PC-9 (cell line): Measurements from ENCODE around the gene SLC1A3. TPM values are rescaled to one million over a fixed set of nuclear protein-coding genes. Genes with fewer than 3 reads are reported as not detected.

Experiments
- BruUV-seq: library from RNA; stranded (reverse); fragments of 400-500 nt; replicated peaks from 2 replicates; lab custom pipeline; 2021; lab: Mats Ljungman, UMichigan
- CTCF ChIA-PET: fragments of 300-600 bp; sonication (Branson Sonifier 250); formaldehyde crosslinking; loops from one replicate; lab custom pipeline; 2022; ENCODE audit warnings: antibody characterized with exemption; lab: Charles Lee
- POLR2A ChIA-PET: fragments of 300-600 bp; sonication (Branson Sonifier 250); formaldehyde crosslinking; loops from one replicate; lab custom pipeline; 2022; ENCODE audit warnings: antibody characterized with exemption; ENCODE audit not compliant: unreplicated experiment; lab: Charles Lee
- DNase-seq, 2 experiments: peaks; one replicate each; pipeline versions ENCODE4 v3.0.0 to v3.0.0-alpha.2; 2015 to 2022; ENCODE audit warnings: mixed read lengths in 1 of 2
- H2AFZ ChIP-seq: fragments of 200-600 bp; sonication (generic); 2 replicates; pipeline ENCODE4 v1.8.1; 2017; ENCODE audit warnings: antibody characterized with exemption
- H3F3A ChIP-seq: fragments of 200-600 bp; sonication (generic); 2 replicates; pipeline ENCODE4 v1.8.1; 2017; ENCODE audit warnings: antibody characterized with exemption, mild to moderate bottlenecking, low read depth; ENCODE audit not compliant: insufficient read depth
- H3K27ac ChIP-seq: fragments of 200-600 bp; sonication (generic); 2 replicates; pipeline ENCODE4 v1.6.1; 2016; ENCODE audit warnings: mixed run types
- H3K27me3 ChIP-seq: fragments of 200-600 bp; sonication (generic); 2 replicates; pipeline ENCODE4 v1.6.1; 2016; ENCODE audit warnings: low read depth, mixed run types; ENCODE audit not compliant: insufficient read depth
- H3K36me3 ChIP-seq: fragments of 200-600 bp; sonication (generic); 2 replicates; pipeline ENCODE4 v1.6.1; 2016; ENCODE audit warnings: low read depth, mixed run types
- H3K4me1 ChIP-seq: fragments of 200-600 bp; sonication (generic); replicated peaks from 2 replicates; pipeline ENCODE4 v1.6.1; 2016; ENCODE audit warnings: mixed run types; ENCODE audit not compliant: insufficient read depth
- H3K4me2 ChIP-seq: fragments of 200-600 bp; sonication (generic); 2 replicates; pipeline ENCODE4 v1.6.1; 2017; ENCODE audit warnings: mixed run types
- H3K4me3 ChIP-seq: fragments of 200-600 bp; sonication (generic); 2 replicates; pipeline ENCODE4 v1.6.1; 2016; ENCODE audit warnings: mixed run types
- H3K79me2 ChIP-seq: fragments of 200-600 bp; sonication (generic); 2 replicates; pipeline ENCODE4 v1.6.1; 2017; ENCODE audit warnings: low read depth, mixed run types
- H3K9me2 ChIP-seq: fragments of 200-600 bp; sonication (generic); 2 replicates; pipeline ENCODE4 v1.8.1; 2017; ENCODE audit warnings: mild to moderate bottlenecking; ENCODE audit not compliant: insufficient read depth
- H3K9me3 ChIP-seq: fragments of 200-600 bp; sonication (generic); 2 replicates; pipeline ENCODE4 v1.8.1; 2016; ENCODE audit warnings: low read depth; ENCODE audit not compliant: insufficient read depth
- H4K20me1 ChIP-seq: fragments of 200-600 bp; sonication (generic); 2 replicates; pipeline ENCODE4 v1.8.1; 2017; ENCODE audit not compliant: insufficient read depth
- CTCF ChIP-seq: fragments of 200-600 bp; sonication (generic); conservative IDR thresholded peaks from 2 replicates; pipeline ENCODE4 v1.6.1; 2017; ENCODE audit warnings: mixed run types, antibody characterized with exemption, mild to moderate bottlenecking, moderate library complexity
- EZH2 ChIP-seq: fragments of 200-600 bp; sonication (generic); IDR thresholded peaks from 2 replicates; pipeline ENCODE4 v1.8.0; 2017; ENCODE audit warnings: antibody characterized with exemption, low read depth
- intact Hi-C: fragments of 100-400 bp; cut with micrococcal nuclease; formaldehyde crosslinking; loops from one replicate; pipeline ENCODE4 v1.10.0; 2022; ENCODE audit not compliant: unreplicated experiment
- total RNA-seq: library from RNA; stranded (reverse); gene quantifications from 2 replicates; pipeline ENCODE4 v1.2.3, GENCODE V29; 2021

Gene SLC1A3
- total RNA-seq, 1 experiment from 2014 or later: 0.24 TPM

GRCh38 chr5:36630201-36631145 is 24.1 kb downstream of the SLC1A3 start:
- H3K4me3 ChIP-seq: no peak overlapping the region
- CTCF ChIA-PET: no interaction called here
- no peak overlapping the region for H3K4me2 ChIP-seq
- H3K27me3 ChIP-seq: no peaks in the 10 kb centered on the region
- no peaks in the 10 kb centered on the region for H3K79me2 ChIP-seq
- POLR2A ChIA-PET: no interaction called here
- H3K36me3 ChIP-seq: peaks cover 52% of the 10 kb centered on the region
- H3K9me2 ChIP-seq: no peaks in the 10 kb centered on the region
- H4K20me1 ChIP-seq: no peaks in the 10 kb centered on the region
- no peak for DNase-seq
- TF ChIP-seq EZH2 (no peak), CTCF (no peak)
- intact Hi-C loops: no loop called here
- H2AFZ ChIP-seq: no peak overlapping the region
- H3K9me3 ChIP-seq: no peaks in the 10 kb centered on the region
- H3K27ac ChIP-seq: no peak overlapping the region
- H3K4me1 ChIP-seq: no peaks in the 10 kb centered on the region
- H3F3A ChIP-seq: no peaks in the 10 kb centered on the region; the same call in 1 of the 2 replicates
- no TSS peak for BruUV-seq

- no TSS peak for BruUV-seq
- Histone ChIP-seq H2AFZ (no peak overlapping the region), H3K36me3 (peaks cover 52% of the 10 kb centered on the region), H4K20me1 (no peaks in the 10 kb centered on the region), H3F3A (no peaks in the 10 kb centered on the region; the same call in 1 of the 2 replicates), H3K9me2 (no peaks in the 10 kb centered on the region), H3K79me2 (no peaks in the 10 kb centered on the region), H3K4me2 (no peak overlapping the region), H3K9me3 (no peaks in the 10 kb centered on the region), H3K4me3 (no peak overlapping the region), H3K27ac (no peak overlapping the region), H3K4me1 (no peaks in the 10 kb centered on the region), H3K27me3 (no peaks in the 10 kb centered on the region)
- ChIA-PET POLR2A (no interaction called here), CTCF (no interaction called here)
- DNase-seq: no peak
- intact Hi-C loops: no loop called here
- no peak for TF ChIP-seq CTCF
- TF ChIP-seq EZH2: no peak
Measured at GRCh38 chr5:36631154-36631553, 24.7 kb downstream of the SLC1A3 start.

- H3K27me3 ChIP-seq: no peaks in the 10 kb centered on the region
- no peaks in the 10 kb centered on the region for H3K4me1 ChIP-seq
- ChIA-PET CTCF (no interaction called here), POLR2A (no interaction called here)
- no peaks in the 10 kb centered on the region for H3K79me2 ChIP-seq
- no peaks in the 10 kb centered on the region for H4K20me1 ChIP-seq
- H3K36me3 ChIP-seq: peaks cover 52% of the 10 kb centered on the region
- no peak overlapping the region for H2AFZ ChIP-seq
- TF ChIP-seq EZH2 (no peak), CTCF (no peak)
- H3K4me2 ChIP-seq: no peak overlapping the region
- no peaks in the 10 kb centered on the region for H3K9me3 ChIP-seq
- H3K4me3 ChIP-seq: no peak overlapping the region
- BruUV-seq: no TSS peak
- no peaks in the 10 kb centered on the region for H3K9me2 ChIP-seq
- intact Hi-C loops: no loop called here
- no peak overlapping the region for H3K27ac ChIP-seq
- H3F3A ChIP-seq: no peaks in the 10 kb centered on the region; the same call in 1 of the 2 replicates
- no peak for DNase-seq
Measured at GRCh38 chr5:36631620-36632362, 25.4 kb downstream of the SLC1A3 start.
